GM12878 (cell line): Measurements from ENCODE around the gene TMEM175. TPM values are rescaled to one million over a fixed set of nuclear protein-coding genes. Genes with fewer than 3 reads are reported as not detected.

Experiments used
- ATAC-seq: fragments of 200-7000 bp; cut with Tn5 transposase; 3 replicates; pipeline ENCODE4 v1.9.1; 2020; ENCODE audit warnings: mild to moderate bottlenecking, moderate library complexity
- BruUV-seq: library from RNA; stranded (reverse); fragments of 400-500 nt; replicated peaks from 2 replicates; lab custom pipeline; 2021; lab: Mats Ljungman, UMichigan
- CTCF ChIA-PET: fragments of 300-600 bp; sonication (Branson Sonifier 250); formaldehyde crosslinking; extraction: SDS; loops from one replicate; lab custom pipeline; 2021; ENCODE audit warnings: inconsistent platforms; lab: Yijun Ruan, JAX
- POLR2A ChIA-PET: fragments of 350-600 bp; formaldehyde crosslinking; extraction: SDS; loops from one replicate; lab custom pipeline; 2021; ENCODE audit warnings: inconsistent platforms; lab: Charles Lee
- RAD21 ChIA-PET: fragments of 300-600 bp; sonication (Branson Sonifier 250); formaldehyde crosslinking; loops from one replicate; lab custom pipeline; 2023; ENCODE audit warnings: antibody characterized with exemption; ENCODE audit not compliant: unreplicated experiment; lab: Charles Lee
- SMC1A ChIA-PET: fragments of 300-600 bp; sonication (Branson Sonifier 250); formaldehyde crosslinking; loops from one replicate; lab custom pipeline; 2023; ENCODE audit not compliant: unreplicated experiment, uncharacterized antibody; lab: Charles Lee
- DNase-seq: peaks from one replicate; pipeline ENCODE4 v3.0.0-alpha.2; 2011; ENCODE audit warnings: low read depth, low spot score
- FAIRE-seq: peaks from 3 replicates; lab custom pipeline; 2011; peaks lifted over from hg19 to GRCh38; lab: Jason Lieb, UNC
- H2AFZ ChIP-seq: 2 replicates; pipeline ENCODE4 v1.6.0; 2011; ENCODE audit warnings: low read depth, low read length, control low read depth; ENCODE audit not compliant: control insufficient read depth
- H3K27ac ChIP-seq: 2 replicates; pipeline ENCODE4 v1.5.1; 2011; ENCODE audit warnings: control low read depth; ENCODE audit not compliant: control insufficient read depth, insufficient read depth
- H3K27me3 ChIP-seq, 2 experiments: replicated peaks in 1 of 2; 2 replicates each; pipeline versions ENCODE4 v1.6.0 to v1.6.1; 2011; ENCODE audit warnings: low read length in 1 of 2; ENCODE audit not compliant: control insufficient read depth in 2 of 2, insufficient read depth in 2 of 2
- H3K36me3 ChIP-seq, 2 experiments: 2 replicates each; pipeline ENCODE4 v1.5.1; 2011; ENCODE audit warnings: low read length in 1 of 2; ENCODE audit not compliant: control insufficient read depth in 2 of 2, insufficient read depth in 2 of 2
- H3K4me1 ChIP-seq: 2 replicates; pipeline ENCODE4 v1.6.1; 2011; ENCODE audit warnings: mild to moderate bottlenecking, low read length, moderate library complexity, mixed read lengths; ENCODE audit not compliant: control insufficient read depth, insufficient read depth
- H3K4me2 ChIP-seq: 2 replicates; pipeline ENCODE4 v1.6.0; 2011; ENCODE audit warnings: control low read depth; ENCODE audit not compliant: control insufficient read depth, insufficient read depth
- H3K4me3 ChIP-seq: fragments of 200-600 bp; sonication (generic); 2 replicates; pipeline ENCODE4 v1.5.1; 2016
- H3K79me2 ChIP-seq: 2 replicates; pipeline ENCODE4 v1.6.0; 2011; ENCODE audit warnings: low read length; ENCODE audit not compliant: control insufficient read depth, insufficient read depth
- H3K9ac ChIP-seq: 2 replicates; pipeline ENCODE4 v1.8.0; 2011; ENCODE audit warnings: low read length, control low read depth, mixed read lengths; ENCODE audit not compliant: control insufficient read depth, insufficient read depth
- H3K9me3 ChIP-seq: replicated peaks from 3 replicates; pipeline ENCODE4 v1.5.1; 2011; ENCODE audit warnings: mild to moderate bottlenecking, low read length; ENCODE audit not compliant: control insufficient read depth, insufficient read depth
- H4K20me1 ChIP-seq: 2 replicates; pipeline ENCODE4 v1.6.0; 2011; ENCODE audit not compliant: control insufficient read depth, insufficient read depth
- BHLHE40 ChIP-seq, 2 experiments: fragments of 450-650 bp in 1 of 2; IDR thresholded peaks; 2 replicates each; pipeline ENCODE4 v1.6.1; 2011 to 2017; ENCODE audit warnings: low read depth in 2 of 2, borderline replicate concordance in 1 of 2, improper control_type of control experiment in 1 of 2, low read length in 1 of 2, mild to moderate bottlenecking in 1 of 2
- HSF1 ChIP-seq: fragments of 150-350 bp; IDR thresholded peaks from 2 replicates; pipeline ENCODE4 v1.6.1; 2014; ENCODE audit warnings: mild to moderate bottlenecking, low read depth, low read length
- MTA2 ChIP-seq: fragments of 450-650 bp; IDR thresholded peaks from 2 replicates; pipeline ENCODE4 v1.6.1; 2016; ENCODE audit warnings: low read depth, mild to moderate bottlenecking, moderate library complexity
- POLR2A ChIP-seq: IDR thresholded peaks from 2 replicates; pipeline ENCODE4 v1.6.1; 2011; ENCODE audit warnings: low read depth, mild to moderate bottlenecking, low read length
- POU2F2 ChIP-seq: IDR thresholded peaks from 3 replicates; pipeline ENCODE4 v1.6.1; 2011; ENCODE audit warnings: low read depth, mild to moderate bottlenecking, low read length, borderline replicate concordance
- RBBP5 ChIP-seq: fragments of 200-600 bp; sonication (generic); conservative IDR thresholded peaks from 2 replicates; pipeline ENCODE4 v1.6.1; 2016
- WGBS: methylation state at CpG from one replicate; pipeline ENCODE4 v1.1.6; 2016; ENCODE audit warnings: low lambda C conversion rate; ENCODE audit not compliant: insufficient replicate concordance, insufficient coverage; ENCODE audit errors: missing lambda C conversion rate; 5-methylcytosine and 5-hydroxymethylcytosine counted together
- in situ Hi-C: fragments of 300-500 bp; cut with MboI; formaldehyde crosslinking; loops from 9 replicates; pipeline ENCODE4 v1.14.3; 2018; ENCODE audit warnings: mixed read lengths
- intact Hi-C: fragments of 100-400 bp; cut with micrococcal nuclease; formaldehyde crosslinking; loops from one replicate; pipeline ENCODE4 v1.14.2; 2022; ENCODE audit not compliant: unreplicated experiment
- polyA plus RNA-seq, 11 experiments: library from polyadenylated mRNA; depleted of rRNA in 4 of 11; unstranded in 6 of 11; stranded (reverse) in 5 of 11; fragments of >200 nt; fragmentation: Nextera tagmentation in 4 of 11; fragmentation: Illumina TruSeq in 1 of 11; extraction: Ambion mirVana in 4 of 11; extraction: Trizol in 1 of 11; gene quantifications; 1 replicate in 1 of 11; 2 replicates in 10 of 11; pipeline versions ENCODE4 v1.2.1 to v1.2.3, GENCODE V29; 2011 to 2016; ENCODE audit warnings: inconsistent platforms in 2 of 11, missing spikeins in 2 of 11, low read depth in 1 of 11
- total RNA-seq, 4 experiments: library from RNA; depleted of rRNA in 3 of 4; stranded (reverse); fragments of >200 nt in 3 of 4; fragmentation: Illumina TruSeq in 1 of 4; extraction: Trizol in 1 of 4; gene quantifications; 2 replicates each; pipeline versions ENCODE4 v1.2.1 to v1.2.3, GENCODE V29; 2013 to 2021
- TF ChIP-seq, protein P1 (sequence below): fragments of 450-650 bp; IDR thresholded peaks from 2 replicates; pipeline ENCODE4 v1.6.1; 2017; ENCODE audit warnings: mild to moderate bottlenecking, moderate library complexity
- TF ChIP-seq, protein P2 (sequence below): fragments of 450-650 bp; formaldehyde crosslinking; IDR thresholded peaks from 2 replicates; pipeline ENCODE4 v1.5.0; 2022; ENCODE audit warnings: mild to moderate bottlenecking, missing genetic modification characterization

Gene TMEM175
- total and polyA plus RNA-seq, 10 of the 15 experiments (the other 5 are each of a cell fraction or from before 2014, with no cell fraction given) = 0.11 to 39.5 (median 22.3) TPM

DNA sequence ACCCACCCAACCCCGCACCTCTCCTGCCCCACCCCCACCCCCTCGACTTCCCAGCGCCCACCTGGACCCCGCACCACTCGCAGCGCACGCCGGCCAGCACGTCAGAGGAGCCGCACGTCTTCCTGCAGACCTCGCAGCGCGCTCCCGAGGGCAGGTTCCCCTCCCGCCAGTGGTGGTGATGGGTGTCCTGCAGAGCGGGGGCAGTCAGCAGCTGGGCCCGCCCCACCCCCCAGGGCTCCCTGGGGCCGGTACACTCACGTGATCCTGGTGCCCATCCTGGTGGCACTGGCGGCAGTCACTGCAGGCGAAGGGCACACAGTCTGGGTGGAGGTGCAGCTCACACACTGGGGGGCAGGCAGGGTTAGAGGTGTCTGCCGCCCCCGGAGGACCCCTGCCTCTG lies 36.0 kb downstream of the TMEM175 start:
- Histone ChIP-seq H3K4me1 (peaks cover 5% of the 10 kb centered on the region; the same call in 1 of the 2 replicates), H3K9me3 (no peaks in the 10 kb centered on the region), H3K27me3 (no peaks in the 10 kb centered on the region), H3K4me2 (no peak overlapping the region), H3K4me3 (no peak overlapping the region), H3K9ac (no peak overlapping the region), H3K79me2 (no peaks in the 10 kb centered on the region), H3K36me3 (no peaks in the 10 kb centered on the region), H3K27ac (no peak overlapping the region), H4K20me1 (no peaks in the 10 kb centered on the region), H2AFZ (no peak overlapping the region)
- DNase-seq (no peak), FAIRE-seq (no peak), ATAC-seq (no peak)
- ChIA-PET CTCF (no interaction called here), POLR2A (no interaction called here), SMC1A (no interaction called here), RAD21 (no interaction called here)
- WGBS = 18% methylated on average over 22 of the region's 24 CpGs
- in situ Hi-C loops = no loop called here
- intact Hi-C loops = no loop called here
- BruUV-seq = no TSS peak
- no peak for TF ChIP-seq RBBP5
- TF ChIP-seq POLR2A = 0 out of 2 replicates have a peak, but pooled peaks have one; percentile 42
- TF ChIP-seq BHLHE40 (IDR thresholded peaks at IDR 0.05; ENCODE audit: borderline replicate concordance in 1 of 2, low read depth in 2 of 2, low read length in 1 of 2) = 0 out of 4 replicates have a peak, but pooled peaks of 1 of the 2 experiments have one; percentile 16
- TF ChIP-seq, protein P1, sequence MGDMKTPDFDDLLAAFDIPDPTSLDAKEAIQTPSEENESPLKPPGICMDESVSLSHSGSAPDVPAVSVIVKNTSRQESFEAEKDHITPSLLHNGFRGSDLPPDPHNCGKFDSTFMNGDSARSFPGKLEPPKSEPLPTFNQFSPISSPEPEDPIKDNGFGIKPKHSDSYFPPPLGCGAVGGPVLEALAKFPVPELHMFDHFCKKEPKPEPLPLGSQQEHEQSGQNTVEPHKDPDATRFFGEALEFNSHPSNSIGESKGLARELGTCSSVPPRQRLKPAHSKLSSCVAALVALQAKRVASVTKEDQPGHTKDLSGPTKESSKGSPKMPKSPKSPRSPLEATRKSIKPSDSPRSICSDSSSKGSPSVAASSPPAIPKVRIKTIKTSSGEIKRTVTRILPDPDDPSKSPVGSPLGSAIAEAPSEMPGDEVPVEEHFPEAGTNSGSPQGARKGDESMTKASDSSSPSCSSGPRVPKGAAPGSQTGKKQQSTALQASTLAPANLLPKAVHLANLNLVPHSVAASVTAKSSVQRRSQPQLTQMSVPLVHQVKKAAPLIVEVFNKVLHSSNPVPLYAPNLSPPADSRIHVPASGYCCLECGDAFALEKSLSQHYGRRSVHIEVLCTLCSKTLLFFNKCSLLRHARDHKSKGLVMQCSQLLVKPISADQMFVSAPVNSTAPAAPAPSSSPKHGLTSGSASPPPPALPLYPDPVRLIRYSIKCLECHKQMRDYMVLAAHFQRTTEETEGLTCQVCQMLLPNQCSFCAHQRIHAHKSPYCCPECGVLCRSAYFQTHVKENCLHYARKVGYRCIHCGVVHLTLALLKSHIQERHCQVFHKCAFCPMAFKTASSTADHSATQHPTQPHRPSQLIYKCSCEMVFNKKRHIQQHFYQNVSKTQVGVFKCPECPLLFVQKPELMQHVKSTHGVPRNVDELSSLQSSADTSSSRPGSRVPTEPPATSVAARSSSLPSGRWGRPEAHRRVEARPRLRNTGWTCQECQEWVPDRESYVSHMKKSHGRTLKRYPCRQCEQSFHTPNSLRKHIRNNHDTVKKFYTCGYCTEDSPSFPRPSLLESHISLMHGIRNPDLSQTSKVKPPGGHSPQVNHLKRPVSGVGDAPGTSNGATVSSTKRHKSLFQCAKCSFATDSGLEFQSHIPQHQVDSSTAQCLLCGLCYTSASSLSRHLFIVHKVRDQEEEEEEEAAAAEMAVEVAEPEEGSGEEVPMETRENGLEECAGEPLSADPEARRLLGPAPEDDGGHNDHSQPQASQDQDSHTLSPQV = no peak
- no peak for TF ChIP-seq HSF1
- no peak for TF ChIP-seq POU2F2
- TF ChIP-seq MTA2 = no peak
- TF ChIP-seq, protein P2, sequence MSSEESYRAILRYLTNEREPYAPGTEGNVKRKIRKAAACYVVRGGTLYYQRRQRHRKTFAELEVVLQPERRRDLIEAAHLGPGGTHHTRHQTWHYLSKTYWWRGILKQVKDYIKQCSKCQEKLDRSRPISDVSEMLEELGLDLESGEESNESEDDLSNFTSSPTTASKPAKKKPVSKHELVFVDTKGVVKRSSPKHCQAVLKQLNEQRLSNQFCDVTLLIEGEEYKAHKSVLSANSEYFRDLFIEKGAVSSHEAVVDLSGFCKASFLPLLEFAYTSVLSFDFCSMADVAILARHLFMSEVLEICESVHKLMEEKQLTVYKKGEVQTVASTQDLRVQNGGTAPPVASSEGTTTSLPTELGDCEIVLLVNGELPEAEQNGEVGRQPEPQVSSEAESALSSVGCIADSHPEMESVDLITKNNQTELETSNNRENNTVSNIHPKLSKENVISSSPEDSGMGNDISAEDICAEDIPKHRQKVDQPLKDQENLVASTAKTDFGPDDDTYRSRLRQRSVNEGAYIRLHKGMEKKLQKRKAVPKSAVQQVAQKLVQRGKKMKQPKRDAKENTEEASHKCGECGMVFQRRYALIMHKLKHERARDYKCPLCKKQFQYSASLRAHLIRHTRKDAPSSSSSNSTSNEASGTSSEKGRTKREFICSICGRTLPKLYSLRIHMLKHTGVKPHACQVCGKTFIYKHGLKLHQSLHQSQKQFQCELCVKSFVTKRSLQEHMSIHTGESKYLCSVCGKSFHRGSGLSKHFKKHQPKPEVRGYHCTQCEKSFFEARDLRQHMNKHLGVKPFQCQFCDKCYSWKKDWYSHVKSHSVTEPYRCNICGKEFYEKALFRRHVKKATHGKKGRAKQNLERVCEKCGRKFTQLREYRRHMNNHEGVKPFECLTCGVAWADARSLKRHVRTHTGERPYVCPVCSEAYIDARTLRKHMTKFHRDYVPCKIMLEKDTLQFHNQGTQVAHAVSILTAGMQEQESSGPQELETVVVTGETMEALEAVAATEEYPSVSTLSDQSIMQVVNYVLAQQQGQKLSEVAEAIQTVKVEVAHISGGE = no peak
